HG02852 (cell line): ENCODE measurements around the gene AAK1.
"Not testable (repeated sequence)": the region's sequence is repeated elsewhere in the genome, so short reads cannot be mapped to it uniquely, and the experiment has no call there.

ENCODE experiments used
- ATAC-seq: cut with Tn5 transposase; IDR thresholded peaks from one replicate; pipeline ENCODE4 v1.9.1; 2021; ENCODE audit warnings: mild to moderate bottlenecking, moderate library complexity; ENCODE audit not compliant: unreplicated experiment

Gene AAK1

GRCh38 chr2:69660637-69661036, 17.1 kb upstream of the AAK1 start:
- ATAC-seq, result no peak

- no peak for ATAC-seq
Measured at GRCh38 chr2:69659941-69660483, 16.5 kb upstream of the AAK1 start.

- no peak for ATAC-seq
Measured at GRCh38 chr2:69659349-69659748, 15.8 kb upstream of the AAK1 start.

GRCh38 chr2:69652206-69652605, 8.7 kb upstream of the AAK1 start:
- no peak for ATAC-seq

- not testable (repeated sequence) for ATAC-seq
Measured at GRCh38 chr2:69647196-69647595, 3.7 kb upstream of the AAK1 start.

GRCh38 chr2:69646714-69647113, 3.2 kb upstream of the AAK1 start:
- no peak for ATAC-seq

- no peak for ATAC-seq
Measured at GRCh38 chr2:69645921-69646320, 2.4 kb upstream of the AAK1 start.

- ATAC-seq, result no peak
Measured at GRCh38 chr2:69645031-69645431, 1.5 kb upstream of the AAK1 start.

- ATAC-seq, result no peak
Measured at GRCh38 chr2:69644506-69644979, 1.0 kb upstream of the AAK1 start.

GRCh38 chr2:69642709-69643601, 584 bp downstream of the AAK1 start:
- ATAC-seq, result no peak

- ATAC-seq, result no peak
Measured at GRCh38 chr2:69641887-69642708, 1.4 kb downstream of the AAK1 start.

GRCh38 chr2:69641471-69641870, 2.1 kb downstream of the AAK1 start:
- no peak for ATAC-seq

GRCh38 chr2:69639266-69639665, 4.3 kb downstream of the AAK1 start:
- ATAC-seq, result no peak

GRCh38 chr2:69638630-69639029, 4.9 kb downstream of the AAK1 start:
- ATAC-seq, result no peak

- ATAC-seq, result no peak
Measured at GRCh38 chr2:69637923-69638322, 5.6 kb downstream of the AAK1 start.

GRCh38 chr2:69636395-69636794, 7.1 kb downstream of the AAK1 start:
- ATAC-seq, result no peak

GRCh38 chr2:69635432-69635831, 8.1 kb downstream of the AAK1 start:
- ATAC-seq, result no peak

- ATAC-seq, result no peak
Measured at GRCh38 chr2:69634196-69634821, 9.2 kb downstream of the AAK1 start.

GRCh38 chr2:69631402-69631801, 12.1 kb downstream of the AAK1 start:
- ATAC-seq, result no peak

- ATAC-seq, result no peak
Measured at GRCh38 chr2:69629921-69630608, 13.5 kb downstream of the AAK1 start.
